Right atrium auricular region (tissue), 2 donors: ENCODE measurements around the gene DYNC1I1. TPM values are rescaled to one million over a fixed set of nuclear protein-coding genes. Genes with fewer than 3 reads are reported as not detected.

Source experiments
- DNase-seq: peaks from one replicate; pipeline ENCODE4 v3.0.0-alpha.2; 2019; ENCODE audit warnings: low spot score
- H3K27ac ChIP-seq, 2 donors: fragments of 200-600 bp; sonication (generic); 1 replicate in 1 of 2; 2 replicates in 1 of 2; pipeline ENCODE4 v1.5.1; 2016 to 2019
- H3K27me3 ChIP-seq, 2 donors: fragments of 200-600 bp; sonication (generic); one replicate each; pipeline versions ENCODE4 v1.5.1 to v1.6.0; 2017 to 2019
- H3K36me3 ChIP-seq: fragments of 200-600 bp; sonication (generic); one replicate; pipeline ENCODE4 v1.5.1; 2016
- H3K4me1 ChIP-seq, 2 donors: fragments of 200-600 bp; sonication (generic); one replicate each; pipeline versions ENCODE4 v1.5.1 to v1.6.0; 2017 to 2019
- H3K4me3 ChIP-seq, 2 donors: fragments of 200-600 bp; sonication (generic); 1 replicate in 1 of 2; 2 replicates in 1 of 2; pipeline ENCODE4 v1.5.1; 2017 to 2019; ENCODE audit warnings: mild to moderate bottlenecking in 1 of 2, moderate library complexity in 1 of 2
- H3K9me3 ChIP-seq, 2 donors: fragments of 200-600 bp; sonication (generic); one replicate each; pipeline ENCODE4 v1.5.1; 2019
- CTCF ChIP-seq, 2 donors: fragments of 200-600 bp; sonication (generic); IDR thresholded peaks; one replicate each; pipeline ENCODE4 v1.5.1; 2019; ENCODE audit warnings: antibody characterized with exemption in 2 of 2
- total RNA-seq, 2 donors: library from RNA; depleted of rRNA; stranded (reverse); fragments of >200 nt; gene quantifications; one replicate each; pipeline ENCODE4 v1.1.0, GENCODE V29; 2016

Gene DYNC1I1
- total RNA-seq, 2 donors from 2014 or later: 14.1 to 41.3 TPM

DNA sequence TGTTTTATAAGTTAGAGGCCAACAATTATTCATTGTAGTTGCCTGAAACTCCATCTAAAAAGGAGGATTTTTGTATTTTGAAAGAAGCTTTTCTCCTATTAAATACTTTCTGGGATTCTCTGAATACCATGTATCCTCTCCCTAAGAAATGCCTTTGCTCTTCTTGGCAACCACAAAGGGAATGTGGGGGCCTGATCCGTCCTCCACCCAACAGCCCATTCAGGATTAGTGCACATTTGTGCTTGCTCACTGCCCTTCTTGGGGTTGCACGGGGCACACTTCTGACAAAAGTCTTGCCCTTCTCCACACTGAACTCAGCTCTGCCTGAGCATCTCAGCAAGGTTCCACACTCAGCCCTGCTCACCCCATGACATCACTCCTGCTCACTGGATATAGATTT is 355.4 kb downstream of the DYNC1I1 start:
- Histone ChIP-seq H3K27ac (no peak overlapping the region), H3K36me3 (peaks cover 7% of the 10 kb centered on the region), H3K9me3 (no peaks in the 10 kb centered on the region), H3K4me3 (no peak overlapping the region), H3K4me1 (no peaks in the 10 kb centered on the region), H3K27me3 (no peaks in the 10 kb centered on the region)
- TF ChIP-seq CTCF (IDR thresholded peaks at IDR 0.05): no peak
- no peak for DNase-seq

- no peak for DNase-seq
- peaks cover 13% of the 10 kb centered on the region for H3K36me3 ChIP-seq
- no peaks in the 10 kb centered on the region for H3K4me1 ChIP-seq
- no peaks in the 10 kb centered on the region for H3K9me3 ChIP-seq
- no peak overlapping the region for H3K4me3 ChIP-seq
- H3K27me3 ChIP-seq: no peaks in the 10 kb centered on the region
- TF ChIP-seq CTCF (IDR thresholded peaks at IDR 0.05): no peak
- no peak overlapping the region for H3K27ac ChIP-seq
These were observed 359.2 kb downstream of the DYNC1I1 start for GRCh38 chr7:96131525-96131924.

DNA sequence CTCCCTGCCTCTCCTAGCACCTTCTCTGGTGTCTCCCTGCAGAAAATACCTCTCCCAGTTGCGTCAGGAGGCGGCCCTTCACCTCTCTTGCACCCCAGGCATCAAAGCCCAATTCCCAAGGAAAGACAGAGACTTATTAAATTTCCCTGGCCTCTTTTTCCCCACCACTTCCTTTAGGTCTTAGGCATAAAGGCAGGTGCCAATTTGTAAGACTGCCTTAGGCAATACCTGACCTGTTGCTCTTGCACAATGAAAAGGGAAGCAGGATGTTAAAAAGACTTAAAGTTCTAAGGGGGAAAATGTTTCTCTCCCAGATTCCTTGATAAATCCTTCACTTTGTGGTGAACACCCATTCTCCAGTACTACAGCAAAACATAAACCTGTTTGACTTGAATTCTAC is 362.9 kb downstream of the DYNC1I1 start:
- no peaks in the 10 kb centered on the region for H3K27me3 ChIP-seq
- peaks cover 13% of the 10 kb centered on the region for H3K36me3 ChIP-seq
- no peaks in the 10 kb centered on the region for H3K9me3 ChIP-seq
- H3K27ac ChIP-seq: no peak overlapping the region
- no peak for DNase-seq
- no peak overlapping the region for H3K4me3 ChIP-seq
- no peak for TF ChIP-seq CTCF (IDR thresholded peaks at IDR 0.05)
- no peaks in the 10 kb centered on the region for H3K4me1 ChIP-seq

DNA sequence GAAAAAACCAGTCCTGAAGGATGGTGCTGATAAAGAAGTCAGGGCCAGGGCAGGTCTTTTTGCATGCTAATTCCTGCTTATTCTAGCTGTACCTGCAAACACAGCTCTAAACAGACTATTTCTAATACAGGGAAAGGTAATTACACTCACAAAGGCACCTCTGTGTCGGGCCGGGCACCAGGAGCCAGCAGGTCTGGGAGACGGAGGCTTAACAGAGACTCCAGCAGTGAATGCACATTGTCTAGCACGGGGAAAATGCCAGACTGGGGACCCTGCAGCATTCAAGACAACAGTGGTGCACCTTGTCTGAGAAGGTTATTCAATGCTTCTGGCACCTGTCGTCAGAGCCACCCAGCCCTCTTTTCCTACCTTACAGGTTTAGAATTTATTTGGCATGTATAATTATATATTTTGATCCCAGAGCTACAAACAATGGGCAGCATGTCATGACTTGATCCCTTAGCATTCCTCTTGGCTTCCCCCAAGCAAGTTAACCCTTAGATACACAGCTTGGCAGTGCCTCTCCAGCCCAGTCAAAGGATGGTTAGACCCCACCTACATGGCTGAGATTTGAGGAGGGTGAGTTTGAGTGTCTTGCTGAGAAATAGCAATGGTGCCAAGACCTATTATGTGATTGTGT is 364.4 kb downstream of the DYNC1I1 start:
- no peaks in the 10 kb centered on the region for H3K9me3 ChIP-seq
- H3K36me3 ChIP-seq: peaks cover 12% of the 10 kb centered on the region
- TF ChIP-seq CTCF (IDR thresholded peaks at IDR 0.05): no peak
- no peaks in the 10 kb centered on the region for H3K4me1 ChIP-seq
- H3K27me3 ChIP-seq: no peaks in the 10 kb centered on the region
- DNase-seq: no peak
- H3K27ac ChIP-seq: no peak overlapping the region
- H3K4me3 ChIP-seq: no peak overlapping the region

DNA sequence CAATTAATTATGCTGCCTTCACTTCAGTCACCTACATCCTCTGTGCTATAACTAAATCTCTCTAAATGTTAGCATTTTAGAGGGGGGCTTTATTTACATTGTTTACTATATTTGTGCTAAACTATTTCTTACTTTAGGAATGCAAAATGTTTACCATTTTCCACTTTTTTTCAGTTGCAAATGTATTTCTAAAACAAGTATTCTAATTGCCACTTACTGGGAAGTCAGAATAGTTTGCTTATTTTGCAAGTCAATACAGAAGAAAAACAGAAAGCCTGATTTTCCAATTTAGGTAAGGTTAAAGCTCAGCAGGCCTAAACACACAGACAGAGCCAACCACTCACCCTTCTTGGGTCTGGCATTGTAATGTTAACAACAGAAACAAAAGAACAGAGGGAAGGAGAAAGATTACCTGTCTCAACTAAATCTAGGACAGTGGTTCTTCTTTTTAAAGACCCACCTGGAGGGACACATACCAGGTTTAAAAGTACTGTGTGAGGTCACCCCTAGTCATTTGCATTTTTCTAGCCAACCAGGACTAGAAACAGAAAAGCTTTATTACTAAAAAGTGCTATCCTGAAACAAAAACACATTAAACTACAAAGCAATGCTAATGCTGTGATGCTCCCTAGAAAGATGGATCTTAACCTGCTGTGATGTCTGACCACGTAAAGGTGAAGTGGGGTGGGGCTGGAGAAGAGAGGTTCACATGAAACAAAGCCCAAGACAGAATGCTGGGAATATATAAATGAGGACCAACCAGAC is 371.3 kb downstream of the DYNC1I1 start:
- no peaks in the 10 kb centered on the region for H3K4me1 ChIP-seq
- no peak for TF ChIP-seq CTCF (IDR thresholded peaks at IDR 0.05)
- no peak for DNase-seq
- H3K4me3 ChIP-seq: no peak overlapping the region
- H3K27me3 ChIP-seq: no peaks in the 10 kb centered on the region
- H3K27ac ChIP-seq: no peak overlapping the region
- no peaks in the 10 kb centered on the region for H3K9me3 ChIP-seq
- peaks cover 6% of the 10 kb centered on the region for H3K36me3 ChIP-seq

GRCh38 chr7:96144260-96144526 is 371.8 kb downstream of the DYNC1I1 start:
- no peaks in the 10 kb centered on the region for H3K9me3 ChIP-seq
- no peaks in the 10 kb centered on the region for H3K27me3 ChIP-seq
- no peak overlapping the region for H3K27ac ChIP-seq
- no peak for DNase-seq
- H3K36me3 ChIP-seq: peaks cover 6% of the 10 kb centered on the region
- H3K4me1 ChIP-seq: no peaks in the 10 kb centered on the region
- H3K4me3 ChIP-seq: no peak overlapping the region
- TF ChIP-seq CTCF (IDR thresholded peaks at IDR 0.05): no peak
